Liver (tissue), 9 donors: Measurements from ENCODE around the gene CD84. TPM values are rescaled to one million over a fixed set of nuclear protein-coding genes. Genes with fewer than 3 reads are reported as not detected.

Experiments
- DNase-seq: peaks from one replicate; pipeline ENCODE4 v3.0.0-alpha.2; 2017; ENCODE audit warnings: low spot score
- H3K27ac ChIP-seq, 2 donors: one replicate each; pipeline ENCODE4 v1.7.0; 2013; ENCODE audit warnings: inconsistent platforms in 2 of 2, low read length in 2 of 2, control low read depth in 1 of 2, low read depth in 1 of 2, mild to moderate bottlenecking in 1 of 2
- H3K27me3 ChIP-seq, 4 donors: one replicate each; pipeline versions ENCODE4 v1.6.1 to v1.7.0; 2013; ENCODE audit warnings: low read length in 3 of 4, inconsistent platforms in 1 of 4, mild to moderate bottlenecking in 1 of 4, moderate library complexity in 1 of 4; ENCODE audit not compliant: control insufficient read depth in 4 of 4, insufficient read depth in 4 of 4
- H3K36me3 ChIP-seq, 4 donors: one replicate each; pipeline versions ENCODE4 v1.6.1 to v1.7.0; 2013; ENCODE audit warnings: low read length in 3 of 4, mild to moderate bottlenecking in 3 of 4, low read depth in 1 of 4, moderate library complexity in 1 of 4; ENCODE audit not compliant: control insufficient read depth in 4 of 4, insufficient read depth in 3 of 4
- H3K4me1 ChIP-seq, 4 donors: one replicate each; pipeline versions ENCODE4 v1.6.1 to v1.7.0; 2013; ENCODE audit warnings: low read length in 3 of 4, mild to moderate bottlenecking in 3 of 4, moderate library complexity in 1 of 4; ENCODE audit not compliant: control insufficient read depth in 4 of 4, insufficient read depth in 4 of 4
- H3K4me3 ChIP-seq, 3 donors: one replicate each; pipeline versions ENCODE4 v1.6.1 to v1.7.0; 2013; ENCODE audit warnings: low read length in 3 of 3, control low read depth in 1 of 3, low read depth in 1 of 3, mild to moderate bottlenecking in 1 of 3
- H3K9ac ChIP-seq, 2 donors: one replicate each; pipeline ENCODE4 v1.7.0; 2013; ENCODE audit warnings: low read length in 2 of 2, mild to moderate bottlenecking in 2 of 2, moderate library complexity in 2 of 2, control low read depth in 1 of 2, low read depth in 1 of 2
- H3K9me3 ChIP-seq, 4 donors: one replicate each; pipeline versions ENCODE4 v1.6.1 to v1.7.0; 2013; ENCODE audit warnings: low read length in 3 of 4; ENCODE audit not compliant: control insufficient read depth in 4 of 4
- ATF3 ChIP-seq: IDR thresholded peaks from 2 replicates; pipeline ENCODE4 v1.6.1; 2016; ENCODE audit warnings: antibody characterized with exemption
- CTCF ChIP-seq: fragments of 150-350 bp; IDR thresholded peaks from 2 replicates; pipeline ENCODE4 v1.5.1; 2017; ENCODE audit warnings: improper control_type of control experiment, low read depth, low read length; ENCODE audit not compliant: missing input control
- EGR1 ChIP-seq, 2 donors: IDR thresholded peaks; 2 replicates each; pipeline ENCODE4 v1.6.1; 2016 to 2018; ENCODE audit warnings: antibody characterized with exemption in 2 of 2, low read depth in 2 of 2
- FOXA1 ChIP-seq: IDR thresholded peaks from 2 replicates; pipeline ENCODE4 v1.6.1; 2016; ENCODE audit warnings: antibody characterized with exemption
- FOXA2 ChIP-seq: IDR thresholded peaks from 2 replicates; pipeline ENCODE4 v1.6.1; 2016; ENCODE audit warnings: antibody characterized with exemption
- GABPA ChIP-seq, 2 donors: IDR thresholded peaks in 1 of 2; conservative IDR thresholded peaks in 1 of 2; 2 replicates each; pipeline ENCODE4 v1.6.1; 2016; ENCODE audit warnings: antibody characterized with exemption in 2 of 2, mild to moderate bottlenecking in 1 of 2, moderate library complexity in 1 of 2
- HNF4A ChIP-seq, 2 donors: conservative IDR thresholded peaks; 2 replicates each; pipeline ENCODE4 v1.6.1; 2016; ENCODE audit warnings: antibody characterized with exemption in 2 of 2, mild to moderate bottlenecking in 2 of 2
- HNF4G ChIP-seq: IDR thresholded peaks from 2 replicates; pipeline ENCODE4 v1.6.1; 2016; ENCODE audit warnings: antibody characterized with exemption
- JUND ChIP-seq, 2 donors: IDR thresholded peaks; 2 replicates each; pipeline ENCODE4 v1.6.1; 2016; ENCODE audit warnings: antibody characterized with exemption in 2 of 2
- MAX ChIP-seq: IDR thresholded peaks from 2 replicates; pipeline ENCODE4 v1.6.1; 2016; ENCODE audit warnings: antibody characterized with exemption
- NR2F2 ChIP-seq: IDR thresholded peaks from 2 replicates; pipeline ENCODE4 v1.6.1; 2016; ENCODE audit warnings: antibody characterized with exemption
- RAD21 ChIP-seq, 2 donors: IDR thresholded peaks; 2 replicates each; pipeline ENCODE4 v1.6.1; 2016; ENCODE audit warnings: antibody characterized with exemption in 2 of 2, mild to moderate bottlenecking in 2 of 2
- RXRA ChIP-seq, 2 donors: IDR thresholded peaks; 2 replicates each; pipeline ENCODE4 v1.6.1; 2017 to 2018; ENCODE audit warnings: antibody characterized with exemption in 2 of 2, mild to moderate bottlenecking in 1 of 2
- SP1 ChIP-seq: IDR thresholded peaks from 2 replicates; pipeline ENCODE4 v1.6.1; 2018; ENCODE audit warnings: antibody characterized with exemption, mild to moderate bottlenecking
- TAF1 ChIP-seq: conservative IDR thresholded peaks from 2 replicates; pipeline ENCODE4 v1.6.1; 2016; ENCODE audit warnings: antibody characterized with exemption, mild to moderate bottlenecking
- YY1 ChIP-seq: IDR thresholded peaks from 2 replicates; pipeline ENCODE4 v1.6.1; 2016; ENCODE audit warnings: antibody characterized with exemption, mild to moderate bottlenecking
- ZBTB33 ChIP-seq: IDR thresholded peaks from 2 replicates; pipeline ENCODE4 v1.6.1; 2016; ENCODE audit warnings: antibody characterized with exemption
- WGBS: extraction: QIAGEN DNeasy Blood & Tissue Kit; methylation state at CpG from one replicate; pipeline ENCODE4 v1.1.7; 2013; 5-methylcytosine and 5-hydroxymethylcytosine counted together
- polyA plus RNA-seq, 2 donors: library from polyadenylated mRNA; stranded (reverse) in 1 of 2; unstranded in 1 of 2; fragments of 200-250 nt in 1 of 2; fragments of >200 nt in 1 of 2; fragmentation: Nextera tagmentation in 1 of 2; extraction: Ambion mirVana in 1 of 2; gene quantifications; one replicate each; pipeline versions ENCODE4 v1.2.1 to v1.2.3, GENCODE V29; 2013 to 2015
- total RNA-seq, 2 donors: library from RNA; depleted of rRNA; stranded (reverse); fragments of >200 nt; gene quantifications; one replicate each; pipeline ENCODE4 v1.2.3, GENCODE V29; 2014
- TF ChIP-seq, protein P1 (sequence below): IDR thresholded peaks from 2 replicates; pipeline ENCODE4 v1.6.1; 2016; ENCODE audit warnings: antibody characterized with exemption, mild to moderate bottlenecking
- donor health status: healthy.
- donor health status: healthy.
- donor health status: healthy.
- donor health status: healthy.
- donor health status: healthy.

Gene CD84
- total and polyA plus RNA-seq, 4 donors: 2.1 to 8.8 (median 4.4) TPM

GRCh38 chr1:160624464-160624863, 45.2 kb upstream of the CD84 start:
- Histone ChIP-seq H3K4me3 (no peak overlapping the region), H3K27ac (no peak overlapping the region), H3K9me3 (no peaks in the 10 kb centered on the region), H3K4me1 (no peaks in the 10 kb centered on the region), H3K9ac (no peak overlapping the region), H3K36me3 (no peaks in the 10 kb centered on the region), H3K27me3 (no peaks in the 10 kb centered on the region)
- no peak for DNase-seq
- TF ChIP-seq ATF3 (no peak), JUND (IDR thresholded peaks at IDR 0.05) (no peak), SP1 (no peak), CTCF (no peak), HNF4G (no peak), ZBTB33 (no peak), FOXA2 (no peak), HNF4A (conservative IDR thresholded peaks at IDR 0.05) (no peak), MAX (no peak), YY1 (no peak), TAF1 (no peak), GABPA (IDR thresholded peaks at IDR 0.05 in 1 of 2, conservative IDR thresholded peaks at IDR 0.05 in 1 of 2) (no peak), FOXA1 (no peak), NR2F2 (no peak), RXRA (IDR thresholded peaks at IDR 0.05) (no peak), EGR1 (IDR thresholded peaks at IDR 0.05; ENCODE audit: low read depth in 2 of 2) (no peak), RAD21 (IDR thresholded peaks at IDR 0.05) (no peak)
- TF ChIP-seq, protein P1, sequence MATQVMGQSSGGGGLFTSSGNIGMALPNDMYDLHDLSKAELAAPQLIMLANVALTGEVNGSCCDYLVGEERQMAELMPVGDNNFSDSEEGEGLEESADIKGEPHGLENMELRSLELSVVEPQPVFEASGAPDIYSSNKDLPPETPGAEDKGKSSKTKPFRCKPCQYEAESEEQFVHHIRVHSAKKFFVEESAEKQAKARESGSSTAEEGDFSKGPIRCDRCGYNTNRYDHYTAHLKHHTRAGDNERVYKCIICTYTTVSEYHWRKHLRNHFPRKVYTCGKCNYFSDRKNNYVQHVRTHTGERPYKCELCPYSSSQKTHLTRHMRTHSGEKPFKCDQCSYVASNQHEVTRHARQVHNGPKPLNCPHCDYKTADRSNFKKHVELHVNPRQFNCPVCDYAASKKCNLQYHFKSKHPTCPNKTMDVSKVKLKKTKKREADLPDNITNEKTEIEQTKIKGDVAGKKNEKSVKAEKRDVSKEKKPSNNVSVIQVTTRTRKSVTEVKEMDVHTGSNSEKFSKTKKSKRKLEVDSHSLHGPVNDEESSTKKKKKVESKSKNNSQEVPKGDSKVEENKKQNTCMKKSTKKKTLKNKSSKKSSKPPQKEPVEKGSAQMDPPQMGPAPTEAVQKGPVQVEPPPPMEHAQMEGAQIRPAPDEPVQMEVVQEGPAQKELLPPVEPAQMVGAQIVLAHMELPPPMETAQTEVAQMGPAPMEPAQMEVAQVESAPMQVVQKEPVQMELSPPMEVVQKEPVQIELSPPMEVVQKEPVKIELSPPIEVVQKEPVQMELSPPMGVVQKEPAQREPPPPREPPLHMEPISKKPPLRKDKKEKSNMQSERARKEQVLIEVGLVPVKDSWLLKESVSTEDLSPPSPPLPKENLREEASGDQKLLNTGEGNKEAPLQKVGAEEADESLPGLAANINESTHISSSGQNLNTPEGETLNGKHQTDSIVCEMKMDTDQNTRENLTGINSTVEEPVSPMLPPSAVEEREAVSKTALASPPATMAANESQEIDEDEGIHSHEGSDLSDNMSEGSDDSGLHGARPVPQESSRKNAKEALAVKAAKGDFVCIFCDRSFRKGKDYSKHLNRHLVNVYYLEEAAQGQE: no peak
- WGBS: 88% methylated on average over 3 of the region's 3 CpGs
